IMR-90 (cell line): ENCODE measurements around the gene TMTC1. TPM values are rescaled to one million over a fixed set of nuclear protein-coding genes. Genes with fewer than 3 reads are reported as not detected.

Experiments used
- ATAC-seq: fragments of 200-7000 bp; cut with Tn5 transposase; 2 replicates; pipeline ENCODE4 v1.9.1; 2020; ENCODE audit warnings: low read depth, mild to moderate bottlenecking, moderate library complexity
- BruUV-seq: library from RNA; stranded (reverse); fragments of 400-500 nt; replicated peaks from 2 replicates; lab custom pipeline; 2021; lab: Mats Ljungman, UMichigan
- CTCF ChIA-PET: fragments of 300-600 bp; formaldehyde crosslinking; extraction: SDS; loops from one replicate; lab custom pipeline; 2021; ENCODE audit warnings: antibody characterized with exemption; lab: Yijun Ruan, JAX
- POLR2A ChIA-PET: fragments of 300-600 bp; sonication (Branson Sonifier 250); formaldehyde crosslinking; loops from one replicate; lab custom pipeline; 2022; ENCODE audit warnings: antibody characterized with exemption; ENCODE audit not compliant: unreplicated experiment; lab: Charles Lee
- DNase-seq: peaks from one replicate; pipeline ENCODE4 v3.0.0; 2013
- H2AFZ ChIP-seq: replicated peaks from 2 replicates; pipeline ENCODE3; 2013; ENCODE audit warnings: low read length, mild to moderate bottlenecking; ENCODE audit not compliant: poor library complexity
- H2AK5ac ChIP-seq: 2 replicates; pipeline ENCODE4 v1.6.1; 2013; ENCODE audit warnings: low read depth, low read length, inconsistent platforms
- H2AK9ac ChIP-seq: replicated peaks from 2 replicates; pipeline ENCODE3; 2013; ENCODE audit warnings: mild to moderate bottlenecking, low read depth, low read length, moderate library complexity; ENCODE audit not compliant: poor library complexity
- H2BK120ac ChIP-seq: 2 replicates; pipeline ENCODE4 v1.6.1; 2013; ENCODE audit warnings: low read depth, low read length, inconsistent platforms
- H2BK15ac ChIP-seq: 3 replicates; pipeline ENCODE4 v1.6.1; 2013; ENCODE audit warnings: low read depth, low read length, inconsistent platforms
- H2BK20ac ChIP-seq: 2 replicates; pipeline ENCODE4 v1.6.1; 2013; ENCODE audit warnings: low read depth, mild to moderate bottlenecking, inconsistent platforms, low read length, moderate library complexity
- H2BK5ac ChIP-seq: 2 replicates; pipeline ENCODE4 v1.6.1; 2013; ENCODE audit warnings: mild to moderate bottlenecking, low read depth, low read length, inconsistent platforms; ENCODE audit not compliant: poor library complexity, severe bottlenecking
- H3K14ac ChIP-seq: replicated peaks from 2 replicates; pipeline ENCODE4 v1.6.1; 2013; ENCODE audit warnings: low read depth, low read length, inconsistent platforms
- H3K18ac ChIP-seq: 2 replicates; pipeline ENCODE4 v1.6.1; 2013; ENCODE audit warnings: low read depth, low read length, control low read depth
- H3K23ac ChIP-seq: 2 replicates; pipeline ENCODE4 v1.6.1; 2013; ENCODE audit warnings: low read depth, low read length, inconsistent platforms
- H3K27ac ChIP-seq: 2 replicates; pipeline ENCODE4 v1.5.1; 2013; ENCODE audit warnings: mild to moderate bottlenecking, control low read depth, low read length; ENCODE audit not compliant: insufficient read depth
- H3K27me3 ChIP-seq: 2 replicates; pipeline ENCODE4 v1.6.1; 2013; ENCODE audit warnings: low read length; ENCODE audit not compliant: control insufficient read depth, insufficient read depth
- H3K36me3 ChIP-seq: 2 replicates; pipeline ENCODE4 v1.6.1; 2013; ENCODE audit warnings: low read length, mixed read lengths; ENCODE audit not compliant: control insufficient read depth, insufficient read depth
- H3K4ac ChIP-seq: 2 replicates; pipeline ENCODE4 v1.6.1; 2013; ENCODE audit warnings: low read depth, low read length, inconsistent platforms
- H3K4me1 ChIP-seq: 2 replicates; pipeline ENCODE4 v1.6.1; 2013; ENCODE audit warnings: low read length, mixed read lengths; ENCODE audit not compliant: control insufficient read depth, insufficient read depth
- H3K4me2 ChIP-seq: 2 replicates; pipeline ENCODE4 v1.6.1; 2013; ENCODE audit warnings: low read depth, mild to moderate bottlenecking, control low read depth, low read length, moderate library complexity
- H3K4me3 ChIP-seq: 2 replicates; pipeline ENCODE4 v1.5.1; 2013; ENCODE audit warnings: low read depth, mild to moderate bottlenecking, control low read depth, low read length, moderate library complexity; ENCODE audit not compliant: insufficient read depth
- H3K56ac ChIP-seq: 2 replicates; pipeline ENCODE4 v1.6.1; 2013; ENCODE audit warnings: low read length, inconsistent platforms; ENCODE audit not compliant: insufficient read depth; ENCODE audit errors: extremely low read depth
- H3K79me1 ChIP-seq, 2 experiments: 2 replicates each; pipeline ENCODE4 v1.6.1; 2013; ENCODE audit warnings: low read length in 2 of 2, inconsistent platforms in 1 of 2, low read depth in 1 of 2
- H3K9ac ChIP-seq: 2 replicates; pipeline ENCODE4 v1.6.1; 2013; ENCODE audit warnings: low read depth, low read length, control low read depth
- H3K9me1 ChIP-seq: 2 replicates; pipeline ENCODE4 v1.6.1; 2013; ENCODE audit warnings: low read length, inconsistent platforms; ENCODE audit not compliant: insufficient read depth
- H3K9me3 ChIP-seq: 2 replicates; pipeline ENCODE4 v1.6.1; 2013; ENCODE audit warnings: low read length; ENCODE audit not compliant: control insufficient read depth, insufficient read depth
- H4K20me1 ChIP-seq: 2 replicates; pipeline ENCODE4 v1.6.1; 2013; ENCODE audit warnings: low read length, inconsistent platforms; ENCODE audit not compliant: insufficient read depth
- H4K5ac ChIP-seq: 2 replicates; pipeline ENCODE4 v1.6.1; 2013; ENCODE audit warnings: mild to moderate bottlenecking, low read depth, low read length, control low read depth
- H4K8ac ChIP-seq, 2 experiments: 2 replicates each; pipeline ENCODE4 v1.6.1; 2013; ENCODE audit warnings: low read depth in 2 of 2, low read length in 2 of 2, control low read depth in 1 of 2, inconsistent platforms in 1 of 2
- H4K91ac ChIP-seq: 2 replicates; pipeline ENCODE4 v1.6.1; 2013; ENCODE audit warnings: low read depth, low read length, inconsistent platforms; ENCODE audit not compliant: insufficient read depth
- BHLHE40 ChIP-seq: fragments of 150-350 bp; IDR thresholded peaks from 2 replicates; pipeline ENCODE4 v1.6.1; 2016; ENCODE audit warnings: mild to moderate bottlenecking, low read depth, low read length
- CEBPB ChIP-seq: IDR thresholded peaks from 2 replicates; pipeline ENCODE4 v1.6.1; 2012; ENCODE audit warnings: low read depth, low read length, improper control_type of control experiment
- CHD1 ChIP-seq: IDR thresholded peaks from 2 replicates; pipeline ENCODE4 v1.6.1; 2012; ENCODE audit warnings: low read depth, low read length, improper control_type of control experiment
- CTCF ChIP-seq: conservative IDR thresholded peaks from 2 replicates; pipeline ENCODE4 v1.5.1; 2012; ENCODE audit warnings: mild to moderate bottlenecking, low read depth, low read length, improper control_type of control experiment
- ELK1 ChIP-seq: fragments of 150-350 bp; IDR thresholded peaks from 2 replicates; pipeline ENCODE4 v1.6.1; 2016; ENCODE audit warnings: low read depth, mild to moderate bottlenecking, low read length, moderate library complexity, borderline replicate concordance
- FOS ChIP-seq: fragments of 150-350 bp; IDR thresholded peaks from 2 replicates; pipeline ENCODE4 v1.6.1; 2016; ENCODE audit warnings: low read depth, low read length
- MAFK ChIP-seq: IDR thresholded peaks from 2 replicates; pipeline ENCODE4 v1.6.1; 2012; ENCODE audit warnings: low read depth, low read length, improper control_type of control experiment
- MAZ ChIP-seq: IDR thresholded peaks from 2 replicates; pipeline ENCODE4 v1.6.1; 2012; ENCODE audit warnings: low read depth, mild to moderate bottlenecking, low read length, improper control_type of control experiment, moderate library complexity, borderline replicate concordance
- MXI1 ChIP-seq: IDR thresholded peaks from 2 replicates; pipeline ENCODE4 v1.6.1; 2012; ENCODE audit warnings: low read depth, mild to moderate bottlenecking, low read length, moderate library complexity, borderline replicate concordance
- NFE2L2 ChIP-seq: fragments of 150-350 bp; IDR thresholded peaks from 2 replicates; pipeline ENCODE4 v1.6.1; 2016; ENCODE audit warnings: low read depth, mild to moderate bottlenecking, low read length
- POLR2A ChIP-seq: IDR thresholded peaks from 2 replicates; pipeline ENCODE4 v1.6.1; 2012; ENCODE audit warnings: mild to moderate bottlenecking, low read depth, low read length
- RAD21 ChIP-seq: IDR thresholded peaks from 2 replicates; pipeline ENCODE4 v1.6.1; 2012; ENCODE audit warnings: low read length, improper control_type of control experiment
- RCOR1 ChIP-seq: IDR thresholded peaks from 2 replicates; pipeline ENCODE4 v1.6.1; 2012; ENCODE audit warnings: mild to moderate bottlenecking, low read length, improper control_type of control experiment; ENCODE audit not compliant: insufficient replicate concordance
- RFX5 ChIP-seq: IDR thresholded peaks from 2 replicates; pipeline ENCODE4 v1.8.0; 2012; ENCODE audit warnings: low read depth, mild to moderate bottlenecking, low read length, moderate library complexity
- SMC3 ChIP-seq: fragments of 150-350 bp; IDR thresholded peaks from 2 replicates; pipeline ENCODE4 v1.6.1; 2016; ENCODE audit warnings: low read depth, mild to moderate bottlenecking, antibody characterized with exemption, low read length, moderate library complexity
- USF2 ChIP-seq: fragments of 150-350 bp; IDR thresholded peaks from 2 replicates; pipeline ENCODE4 v1.6.1; 2017; ENCODE audit warnings: mild to moderate bottlenecking, antibody characterized with exemption, low read length, low read depth
- dilution Hi-C: fragments of 300-500 bp; cut with HindIII; formaldehyde crosslinking; loops from one replicate; pipeline ENCODE4 v1.14.3; 2018; ENCODE audit warnings: low sequenced_read_pairs; ENCODE audit not compliant: unreplicated experiment
- in situ Hi-C: fragments of 300-500 bp; cut with MboI; formaldehyde crosslinking; loops from 3 replicates; pipeline ENCODE4 v1.14.3; 2019; ENCODE audit warnings: low sequenced_read_pairs, inconsistent platforms, mixed read lengths
- intact Hi-C: fragments of 100-400 bp; cut with micrococcal nuclease; formaldehyde crosslinking; loops from 2 replicates; pipeline ENCODE4 v1.10.0; 2022
- polyA plus RNA-seq, 3 experiments: library from polyadenylated mRNA; depleted of rRNA; stranded (reverse); fragments of >200 nt; gene quantifications; 2 replicates each; pipeline ENCODE4 v1.2.3, GENCODE V29; 2012; ENCODE audit warnings: low replicate concordance in 1 of 3
- total RNA-seq: library from RNA; depleted of rRNA; stranded (reverse); fragments of >200 nt; gene quantifications from 2 replicates; pipeline ENCODE4 v1.2.3, GENCODE V29; 2012

TMTC1 gene
- total and polyA plus RNA-seq, 2 of the 4 experiments (the other 2 are of a cell fraction) = 12.5 to 36.4 TPM

GRCh38 chr12:29794862-29795261 is 11.1 kb upstream of the TMTC1 start:
- Histone ChIP-seq H2AFZ (no peak overlapping the region), H4K20me1 (peaks cover 8% of the 10 kb centered on the region; the same call in 1 of the 2 replicates), H3K9me1 (peaks cover 30% of the 10 kb centered on the region), H4K91ac (no peak overlapping the region), H3K27me3 (peaks cover 20% of the 10 kb centered on the region), H3K23ac (no peak overlapping the region), H3K9ac (no peak overlapping the region), H3K4me1 (peaks cover 4% of the 10 kb centered on the region), H3K4me2 (no peak overlapping the region), H4K8ac (no peak overlapping the region), H3K56ac (no peak overlapping the region), H4K5ac (no peak overlapping the region), H2BK120ac (no peak overlapping the region), H2BK15ac (no peak overlapping the region), H3K4ac (no peak overlapping the region), H3K36me3 (no peaks in the 10 kb centered on the region), H3K27ac (no peak overlapping the region), H2BK20ac (no peak overlapping the region), H2AK5ac (no peak overlapping the region), H3K9me3 (no peaks in the 10 kb centered on the region), H2AK9ac (no peak overlapping the region), H3K4me3 (no peak overlapping the region), H3K79me1 (0 out of 4 replicates have a peak, but pooled peaks cover 0 to 3% of the 10 kb centered on the region in 2 experiments), H3K14ac (no peak overlapping the region), H2BK5ac (no peak overlapping the region), H3K18ac (no peak overlapping the region)
- intact Hi-C loops (no loop called here), dilution Hi-C loops (no loop called here), in situ Hi-C loops (no loop called here)
- TF ChIP-seq CEBPB (no peak), ELK1 (no peak), NFE2L2 (no peak), CTCF (no peak), MAZ (no peak), MAFK (no peak), CHD1 (no peak), RFX5 (no peak), USF2 (no peak), MXI1 (no peak), FOS (no peak), RCOR1 (no peak), POLR2A (no peak), RAD21 (no peak), SMC3 (no peak), BHLHE40 (no peak)
- DNase-seq = no peak
- ChIA-PET CTCF (interaction anchor here (1.0 kb wide), 1 partner anchor 13 kb away, joined by 3 read pairs; no protein-coding TSS in a partner anchor), POLR2A (no interaction called here)
- ATAC-seq = no peak
- BruUV-seq = no TSS peak
